HL-60 (cell line): ENCODE data around the gene HHAT.

Experiments
- DNase-seq, 2 experiments: peaks; one replicate each; pipeline ENCODE4 v3.0.0-alpha.2; 2010 to 2020; ENCODE audit warnings: low read depth in 1 of 2, low spot score in 1 of 2
- H3K27ac ChIP-seq: fragments of 250-450 bp; sonication (Bioruptor Pico); replicated peaks from 2 replicates; pipeline ENCODE4 v1.5.1; 2020; ENCODE audit warnings: mild to moderate bottlenecking, moderate library complexity
- H3K27me3 ChIP-seq: fragments of 250-450 bp; sonication (Bioruptor Pico); 2 replicates; pipeline ENCODE4 v1.5.1; 2021; ENCODE audit warnings: mild to moderate bottlenecking, moderate library complexity; ENCODE audit not compliant: insufficient read depth, poor library complexity, severe bottlenecking
- H3K4me3 ChIP-seq: replicated peaks from 2 replicates; pipeline ENCODE4 v1.5.1; 2011; ENCODE audit warnings: mild to moderate bottlenecking, control low read depth, low read length; ENCODE audit not compliant: insufficient read depth
- CTCF ChIP-seq: IDR thresholded peaks from one replicate; pipeline ENCODE4 v1.5.1; 2011; ENCODE audit warnings: low read length, control low read depth, inconsistent platforms; ENCODE audit not compliant: insufficient read depth
- GABPA ChIP-seq: IDR thresholded peaks from 2 replicates; pipeline ENCODE4 v1.6.1; 2012; ENCODE audit warnings: low read depth
- POLR2AphosphoS5 ChIP-seq: IDR thresholded peaks from 2 replicates; pipeline ENCODE4 v1.6.1; 2012; ENCODE audit warnings: low read depth
- SPI1 ChIP-seq: IDR thresholded peaks from 2 replicates; pipeline ENCODE4 v1.6.1; 2012; ENCODE audit warnings: low read depth, mild to moderate bottlenecking, borderline replicate concordance
- TF ChIP-seq, protein P1 (sequence below): IDR thresholded peaks from 2 replicates; pipeline ENCODE4 v1.6.1; 2012; ENCODE audit warnings: low read depth; ENCODE audit not compliant: insufficient replicate concordance

Gene HHAT

DNA sequence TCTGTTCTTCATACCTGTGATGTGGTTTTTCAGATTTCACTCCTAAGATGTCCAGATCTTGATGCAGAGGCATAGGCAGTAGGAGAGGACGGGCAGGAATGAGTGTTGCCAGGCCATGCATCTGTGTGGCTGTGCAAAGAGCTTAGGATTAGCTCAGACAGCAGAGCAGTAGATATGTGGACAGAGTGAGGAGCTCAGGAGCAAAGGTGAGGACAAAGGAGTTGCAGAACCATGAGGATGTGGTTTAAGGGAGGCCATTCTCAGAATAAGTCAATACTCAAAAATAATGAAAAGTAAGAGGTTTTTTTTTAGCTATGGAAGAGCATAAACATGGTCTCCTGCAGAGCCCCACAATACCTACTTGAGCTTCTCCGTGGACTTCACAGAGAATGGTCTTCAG lies 158.3 kb downstream of the HHAT start:
- no peak for DNase-seq
- Histone ChIP-seq H3K27ac (no peak overlapping the region), H3K27me3 (no peaks in the 10 kb centered on the region), H3K4me3 (no peak overlapping the region)
- no peak for TF ChIP-seq SPI1
- TF ChIP-seq, protein P1, sequence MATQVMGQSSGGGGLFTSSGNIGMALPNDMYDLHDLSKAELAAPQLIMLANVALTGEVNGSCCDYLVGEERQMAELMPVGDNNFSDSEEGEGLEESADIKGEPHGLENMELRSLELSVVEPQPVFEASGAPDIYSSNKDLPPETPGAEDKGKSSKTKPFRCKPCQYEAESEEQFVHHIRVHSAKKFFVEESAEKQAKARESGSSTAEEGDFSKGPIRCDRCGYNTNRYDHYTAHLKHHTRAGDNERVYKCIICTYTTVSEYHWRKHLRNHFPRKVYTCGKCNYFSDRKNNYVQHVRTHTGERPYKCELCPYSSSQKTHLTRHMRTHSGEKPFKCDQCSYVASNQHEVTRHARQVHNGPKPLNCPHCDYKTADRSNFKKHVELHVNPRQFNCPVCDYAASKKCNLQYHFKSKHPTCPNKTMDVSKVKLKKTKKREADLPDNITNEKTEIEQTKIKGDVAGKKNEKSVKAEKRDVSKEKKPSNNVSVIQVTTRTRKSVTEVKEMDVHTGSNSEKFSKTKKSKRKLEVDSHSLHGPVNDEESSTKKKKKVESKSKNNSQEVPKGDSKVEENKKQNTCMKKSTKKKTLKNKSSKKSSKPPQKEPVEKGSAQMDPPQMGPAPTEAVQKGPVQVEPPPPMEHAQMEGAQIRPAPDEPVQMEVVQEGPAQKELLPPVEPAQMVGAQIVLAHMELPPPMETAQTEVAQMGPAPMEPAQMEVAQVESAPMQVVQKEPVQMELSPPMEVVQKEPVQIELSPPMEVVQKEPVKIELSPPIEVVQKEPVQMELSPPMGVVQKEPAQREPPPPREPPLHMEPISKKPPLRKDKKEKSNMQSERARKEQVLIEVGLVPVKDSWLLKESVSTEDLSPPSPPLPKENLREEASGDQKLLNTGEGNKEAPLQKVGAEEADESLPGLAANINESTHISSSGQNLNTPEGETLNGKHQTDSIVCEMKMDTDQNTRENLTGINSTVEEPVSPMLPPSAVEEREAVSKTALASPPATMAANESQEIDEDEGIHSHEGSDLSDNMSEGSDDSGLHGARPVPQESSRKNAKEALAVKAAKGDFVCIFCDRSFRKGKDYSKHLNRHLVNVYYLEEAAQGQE: no peak

DNA sequence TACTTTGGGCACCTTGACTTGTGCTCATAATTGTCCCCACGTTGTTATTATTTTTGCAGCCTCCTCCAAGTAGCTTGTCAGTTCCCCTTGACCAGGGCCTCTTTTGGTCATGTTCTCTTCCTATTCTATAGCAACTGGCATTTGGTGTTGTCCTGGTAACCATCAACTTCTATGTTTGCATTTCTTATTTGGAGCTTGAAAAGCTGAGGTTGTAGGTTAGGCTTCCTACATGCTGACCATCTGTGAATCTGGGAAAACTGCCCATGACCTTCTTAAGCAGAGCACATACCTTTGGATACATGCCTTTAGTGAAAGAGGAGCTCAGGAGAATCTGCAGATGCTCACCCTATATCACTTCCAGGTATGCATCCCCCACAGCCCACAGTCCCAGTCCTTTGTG lies 160.8 kb downstream of the HHAT start:
- H3K4me3 ChIP-seq: no peak overlapping the region
- no peaks in the 10 kb centered on the region for H3K27me3 ChIP-seq
- DNase-seq: no peak
- TF ChIP-seq POLR2AphosphoS5 (no peak), SPI1 (no peak), CTCF (no peak), GABPA (no peak)
- TF ChIP-seq, protein P1: no peak
- H3K27ac ChIP-seq: no peak overlapping the region

DNA sequence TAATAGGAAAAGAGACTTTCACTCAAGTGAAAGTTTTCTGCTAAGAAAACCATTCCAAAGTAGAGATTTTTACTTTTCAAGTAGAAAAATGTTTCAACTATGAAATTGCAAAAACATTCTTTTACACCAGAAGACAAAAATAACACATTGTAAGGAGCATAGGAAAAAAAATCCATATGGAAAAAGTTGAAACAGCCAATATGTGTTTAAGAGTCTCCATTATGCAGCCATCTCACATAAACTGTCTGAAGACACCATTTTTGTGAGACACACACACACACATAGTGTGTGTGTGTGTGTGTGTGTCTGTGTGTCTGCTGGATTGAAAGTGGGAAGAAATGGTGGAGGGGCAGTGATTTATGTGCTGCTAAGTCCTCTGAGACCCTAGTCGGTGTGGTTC lies 162.1 kb downstream of the HHAT start:
- no peak overlapping the region for H3K27ac ChIP-seq
- no peak for TF ChIP-seq POLR2AphosphoS5
- no peak for TF ChIP-seq CTCF
- TF ChIP-seq, protein P1: no peak
- TF ChIP-seq GABPA: no peak
- TF ChIP-seq SPI1: no peak
- no peaks in the 10 kb centered on the region for H3K27me3 ChIP-seq
- no peak overlapping the region for H3K4me3 ChIP-seq
- DNase-seq: no peak

GRCh38 chr1:210496063-210496462 lies 167.4 kb downstream of the HHAT start:
- no peak overlapping the region for H3K27ac ChIP-seq

More at GRCh38 chr1:210496063-210496462, 167.4 kb downstream of the HHAT start:
- H3K4me3 ChIP-seq: no peak overlapping the region
- DNase-seq: no peak
- no peaks in the 10 kb centered on the region for H3K27me3 ChIP-seq
- TF ChIP-seq POLR2AphosphoS5: no peak
- no peak for TF ChIP-seq CTCF
- TF ChIP-seq GABPA: no peak
- no peak for TF ChIP-seq SPI1
